WTC11 (cell line): ENCODE measurements around the gene CCDC82. TPM values are rescaled to one million over a fixed set of nuclear protein-coding genes. Genes with fewer than 3 reads are reported as not detected.
"Not testable (repeated sequence)": the region's sequence is repeated elsewhere in the genome, so short reads cannot be mapped to it uniquely, and the experiment has no call there.

ENCODE experiments used
- ATAC-seq: fragments of 200-7000 bp; cut with Tn5 transposase; 2 replicates; pipeline ENCODE4 v1.10.0; 2021; ENCODE audit warnings: mild to moderate bottlenecking, moderate library complexity
- CTCF ChIA-PET: fragments of 300-600 bp; sonication (Branson Sonifier 250); formaldehyde crosslinking; loops from one replicate; lab custom pipeline; 2021; ENCODE audit warnings: antibody characterized with exemption; lab: Charles Lee
- POLR2A ChIA-PET: fragments of 350-600 bp; sonication (Branson Sonifier 250); formaldehyde crosslinking; loops from one replicate; lab custom pipeline; 2021; ENCODE audit warnings: antibody characterized with exemption; lab: Charles Lee
- DNase-seq: peaks from one replicate; pipeline ENCODE4 v3.0.0; 2021; ENCODE audit warnings: low spot score
- H3K27ac Mint-ChIP-seq: 2 replicates; pipeline ENCODE4 v1.8.0; 2021; ENCODE audit warnings: mixed read lengths
- H3K27me3 Mint-ChIP-seq: 2 replicates; pipeline ENCODE4 v1.8.0; 2021; ENCODE audit warnings: low read depth, mild to moderate bottlenecking, moderate library complexity, mixed read lengths
- H3K36me3 Mint-ChIP-seq: 2 replicates; pipeline ENCODE4 v1.8.0; 2021; ENCODE audit warnings: mixed read lengths
- H3K4me1 Mint-ChIP-seq: 2 replicates; pipeline ENCODE4 v1.8.0; 2022; ENCODE audit warnings: mixed read lengths
- H3K4me3 Mint-ChIP-seq: 2 replicates; pipeline ENCODE4 v1.8.0; 2021; ENCODE audit warnings: mild to moderate bottlenecking, moderate library complexity, mixed read lengths
- H3K9me3 Mint-ChIP-seq: 2 replicates; pipeline ENCODE4 v1.8.0; 2021; ENCODE audit warnings: mixed read lengths
- ATF2 ChIP-seq: sonication (generic); formaldehyde crosslinking; IDR thresholded peaks from 2 replicates; pipeline ENCODE4 v1.8.1; 2022; ENCODE audit warnings: low read depth, missing genetic modification reagents, borderline replicate concordance
- ATF3 ChIP-seq: sonication (generic); formaldehyde crosslinking; conservative IDR thresholded peaks from 2 replicates; pipeline ENCODE4 v1.8.1; 2022; ENCODE audit warnings: mild to moderate bottlenecking, missing genetic modification reagents
- E2F5 ChIP-seq: sonication (generic); formaldehyde crosslinking; IDR thresholded peaks from 2 replicates; pipeline ENCODE4 v1.8.1; 2022; ENCODE audit warnings: mild to moderate bottlenecking, moderate library complexity, missing genetic modification reagents
- ESRRA ChIP-seq: sonication (generic); formaldehyde crosslinking; IDR thresholded peaks from 2 replicates; pipeline ENCODE4 v1.8.1; 2022; ENCODE audit warnings: mild to moderate bottlenecking, missing genetic modification reagents, borderline replicate concordance
- ETV6 ChIP-seq: sonication (generic); formaldehyde crosslinking; IDR thresholded peaks from 2 replicates; pipeline ENCODE4 v1.8.1; 2022; ENCODE audit warnings: mild to moderate bottlenecking, missing genetic modification reagents
- FOXJ3 ChIP-seq: sonication (generic); formaldehyde crosslinking; IDR thresholded peaks from 2 replicates; pipeline ENCODE4 v1.9.0; 2021; ENCODE audit warnings: missing genetic modification reagents, mild to moderate bottlenecking, borderline replicate concordance
- GRHL2 ChIP-seq: fragments of 250-450 bp; sonication (Bioruptor Pico); IDR thresholded peaks from 2 replicates; pipeline ENCODE4 v1.8.0; 2022; ENCODE audit warnings: mild to moderate bottlenecking, moderate library complexity; ENCODE audit not compliant: insufficient replicate concordance, severe bottlenecking
- MYBL2 ChIP-seq: sonication (generic); formaldehyde crosslinking; IDR thresholded peaks from 2 replicates; pipeline ENCODE4 v1.8.1; 2023; ENCODE audit warnings: mild to moderate bottlenecking, moderate library complexity, missing genetic modification reagents
- NFE2L1 ChIP-seq: sonication (generic); formaldehyde crosslinking; IDR thresholded peaks from 2 replicates; pipeline ENCODE4 v1.8.1; 2023; ENCODE audit warnings: missing genetic modification reagents
- NR1H2 ChIP-seq: sonication (generic); formaldehyde crosslinking; IDR thresholded peaks from 2 replicates; pipeline ENCODE4 v1.9.0; 2021; ENCODE audit warnings: mild to moderate bottlenecking, moderate library complexity, missing genetic modification reagents
- NR2C2 ChIP-seq: sonication (generic); formaldehyde crosslinking; IDR thresholded peaks from 2 replicates; pipeline ENCODE4 v1.8.0; 2022; ENCODE audit warnings: mild to moderate bottlenecking, missing genetic modification reagents
- PRRX2 ChIP-seq: fragments of 250-450 bp; sonication (Bioruptor Pico); IDR thresholded peaks from 2 replicates; pipeline ENCODE4 v1.8.0; 2021; ENCODE audit warnings: mild to moderate bottlenecking
- SMAD3 ChIP-seq: sonication (generic); formaldehyde crosslinking; IDR thresholded peaks from 2 replicates; pipeline ENCODE4 v1.8.0; 2022; ENCODE audit warnings: missing genetic modification reagents, mild to moderate bottlenecking, borderline replicate concordance
- SP1 ChIP-seq: sonication (generic); formaldehyde crosslinking; conservative IDR thresholded peaks from 2 replicates; pipeline ENCODE4 v1.8.1; 2022; ENCODE audit warnings: missing genetic modification reagents
- USF2 ChIP-seq: sonication (generic); formaldehyde crosslinking; IDR thresholded peaks from 2 replicates; pipeline ENCODE4 v1.8.1; 2023; ENCODE audit warnings: mild to moderate bottlenecking, missing genetic modification reagents, moderate library complexity
- ZNF121 ChIP-seq: sonication (generic); formaldehyde crosslinking; IDR thresholded peaks from 2 replicates; pipeline ENCODE4 v1.8.0; 2023; ENCODE audit warnings: missing genetic modification reagents
- ZNF396 ChIP-seq: fragments of 250-450 bp; sonication (Bioruptor Pico); IDR thresholded peaks from 2 replicates; pipeline ENCODE4 v1.8.0; 2021; ENCODE audit warnings: mild to moderate bottlenecking, moderate library complexity, borderline replicate concordance
- ZSCAN18 ChIP-seq: fragments of 250-450 bp; sonication (Bioruptor Pico); IDR thresholded peaks from 2 replicates; pipeline ENCODE4 v2.1.2; 2022; ENCODE audit warnings: mild to moderate bottlenecking, moderate library complexity
- total RNA-seq: library from RNA; stranded (reverse); gene quantifications from 3 replicates; pipeline ENCODE4 v1.2.3, GENCODE V29; 2021

CCDC82 gene
- total RNA-seq, 1 experiment from 2014 or later: 16.3 TPM

GRCh38 chr11:96412761-96413381, 23.2 kb upstream of the CCDC82 start:
- POLR2A ChIA-PET: no interaction called here
- no peak overlapping the region; the same call in 1 of the 2 replicates for H3K4me3 Mint-ChIP-seq
- H3K36me3 Mint-ChIP-seq: peaks cover 12% of the 10 kb centered on the region
- ATAC-seq: peak; percentile 16; the same call in 1 of the 2 replicates
- peaks cover 6% of the 10 kb centered on the region for H3K27me3 Mint-ChIP-seq
- TF ChIP-seq NR1H2 (CRISPR knock-in tag): no peak
- no peak for DNase-seq
- H3K4me1 Mint-ChIP-seq: peaks cover 7% of the 10 kb centered on the region; the same call in 1 of the 2 replicates
- CTCF ChIA-PET: interaction anchor here (0.9 to 1.0 kb wide), 2 partner anchors 70 to 577 kb away, joined by 3 to 4 read pairs; partner anchors contain the start of gene MAML2
- H3K27ac Mint-ChIP-seq: no peak overlapping the region
- H3K9me3 Mint-ChIP-seq: peaks cover 16% of the 10 kb centered on the region

GRCh38 chr11:96411412-96411811, 21.7 kb upstream of the CCDC82 start:
- Mint-ChIP-seq H3K27ac (peak overlapping the region; percentile 79), H3K4me3 (peak overlapping the region; percentile 76), H3K9me3 (peaks cover 16% of the 10 kb centered on the region), H3K36me3 (peaks cover 12% of the 10 kb centered on the region)
- CTCF ChIA-PET, ATAC-seq, DNase-seq, H3K4me1 Mint-ChIP-seq, POLR2A ChIA-PET, H3K27me3 Mint-ChIP-seq: not testable (repeated sequence)

GRCh38 chr11:96400697-96401096, 11.0 kb upstream of the CCDC82 start:
- CTCF ChIA-PET: no interaction called here
- Mint-ChIP-seq H3K4me3 (no peak overlapping the region), H3K27me3 (no peaks in the 10 kb centered on the region; the same call in 1 of the 2 replicates), H3K36me3 (no peaks in the 10 kb centered on the region), H3K9me3 (peaks cover 11% of the 10 kb centered on the region), H3K27ac (no peak overlapping the region), H3K4me1 (peaks cover 6% of the 10 kb centered on the region; the same call in 1 of the 2 replicates)
- no peak for ATAC-seq
- TF ChIP-seq ZNF396 (CRISPR knock-in tag): no peak
- TF ChIP-seq ATF2: no peak
- no peak for TF ChIP-seq ESRRA (CRISPR knock-in tag)
- TF ChIP-seq ETV6 (CRISPR knock-in tag): no peak
- no peak for TF ChIP-seq NR2C2 (CRISPR knock-in tag)
- TF ChIP-seq USF2 (CRISPR knock-in tag): no peak
- TF ChIP-seq NFE2L1 (CRISPR knock-in tag): no peak
- no peak for TF ChIP-seq PRRX2 (CRISPR knock-in tag)
- TF ChIP-seq ZNF121 (CRISPR knock-in tag): no peak
- no peak for TF ChIP-seq E2F5
- no peak for TF ChIP-seq ZSCAN18 (CRISPR knock-in tag)
- TF ChIP-seq FOXJ3 (CRISPR knock-in tag): no peak
- TF ChIP-seq SMAD3 (CRISPR knock-in tag): no peak
- TF ChIP-seq SP1: no peak
- no peak for TF ChIP-seq MYBL2 (CRISPR knock-in tag)
- TF ChIP-seq GRHL2 (CRISPR knock-in tag): no peak
- TF ChIP-seq ATF3 (CRISPR knock-in tag): no peak
- DNase-seq: no peak
- POLR2A ChIA-PET: no interaction called here
